Stimulated activated CD8-positive, alpha-beta memory T cell treated with anti-CD3 and anti-CD28 coated beads, Interleukin-4, amount 100 ng/mL, for 24 hours (primary cell): Measurements from ENCODE around the gene ZNF28.
"Not testable (repeated sequence)": the region's sequence is repeated elsewhere in the genome, so short reads cannot be mapped to it uniquely, and the experiment has no call there.

Source experiments
- DNase-seq: peaks from one replicate; pipeline ENCODE4 v3.0.0-alpha.2; 2020; ENCODE audit warnings: low read depth

ZNF28 gene

DNA sequence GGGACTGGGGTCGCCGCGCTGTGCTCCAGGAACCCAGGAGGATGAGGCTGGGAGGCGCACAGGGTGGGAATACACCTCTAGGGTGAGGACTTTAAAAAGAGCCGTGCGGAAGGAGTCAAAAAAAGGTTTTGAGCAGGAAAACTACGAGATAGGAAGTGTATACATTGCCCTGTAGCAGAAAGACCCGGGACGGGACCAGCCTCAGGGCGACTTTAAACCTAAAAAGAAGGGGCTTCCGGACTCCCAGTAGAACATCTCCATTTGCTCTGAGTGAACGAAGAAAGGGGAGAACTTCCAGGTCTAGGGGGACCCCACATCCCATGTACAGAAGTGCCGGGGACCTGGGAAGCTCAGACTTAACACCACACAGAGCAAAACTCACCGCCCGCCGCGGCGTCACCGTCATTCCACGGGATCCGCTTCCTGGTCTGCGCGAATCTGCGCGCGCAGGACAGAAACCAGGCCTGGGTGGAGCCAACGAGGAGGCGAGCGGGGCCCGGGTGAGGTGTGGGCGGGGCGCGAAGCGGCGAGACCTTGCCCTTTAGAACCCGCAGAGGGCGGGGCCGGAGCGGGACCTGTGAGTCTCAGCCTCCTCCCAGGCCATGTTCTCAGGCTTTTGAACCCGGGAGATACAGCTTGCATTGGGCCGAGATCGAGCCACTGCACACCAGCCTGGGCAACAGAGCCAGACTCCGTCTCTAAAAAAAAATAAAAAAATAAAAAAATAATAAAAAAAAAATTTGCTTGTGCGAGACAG, at the start of gene ZNF28:
TSS of gene ZNF28 (minus strand) at position 430 of the 757 bp plus-strand sequence. CDS start 3,675 bp downstream, outside the sequence.
- DNase-seq: peak; percentile 55

DNA sequence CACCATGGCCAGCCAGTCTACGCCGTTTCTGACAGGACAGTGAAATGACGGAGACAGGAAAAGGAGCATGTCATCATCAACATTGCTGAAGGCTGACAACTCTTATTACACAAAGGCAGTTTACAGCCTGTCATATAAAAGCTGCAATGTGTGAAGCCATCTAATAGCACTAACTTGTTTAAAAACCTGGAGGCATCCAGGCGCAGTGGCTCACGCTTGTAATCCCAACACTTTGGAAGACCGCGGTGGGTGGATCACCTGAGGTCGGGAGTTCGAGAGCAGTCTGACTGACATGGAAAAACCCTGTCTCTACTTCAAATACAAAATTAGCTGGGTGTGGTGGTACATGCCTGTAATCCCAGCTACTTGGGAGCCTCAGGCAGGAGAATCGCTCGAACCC, 46.6 kb upstream of the ZNF28 start:
- not testable (repeated sequence) for DNase-seq

DNA sequence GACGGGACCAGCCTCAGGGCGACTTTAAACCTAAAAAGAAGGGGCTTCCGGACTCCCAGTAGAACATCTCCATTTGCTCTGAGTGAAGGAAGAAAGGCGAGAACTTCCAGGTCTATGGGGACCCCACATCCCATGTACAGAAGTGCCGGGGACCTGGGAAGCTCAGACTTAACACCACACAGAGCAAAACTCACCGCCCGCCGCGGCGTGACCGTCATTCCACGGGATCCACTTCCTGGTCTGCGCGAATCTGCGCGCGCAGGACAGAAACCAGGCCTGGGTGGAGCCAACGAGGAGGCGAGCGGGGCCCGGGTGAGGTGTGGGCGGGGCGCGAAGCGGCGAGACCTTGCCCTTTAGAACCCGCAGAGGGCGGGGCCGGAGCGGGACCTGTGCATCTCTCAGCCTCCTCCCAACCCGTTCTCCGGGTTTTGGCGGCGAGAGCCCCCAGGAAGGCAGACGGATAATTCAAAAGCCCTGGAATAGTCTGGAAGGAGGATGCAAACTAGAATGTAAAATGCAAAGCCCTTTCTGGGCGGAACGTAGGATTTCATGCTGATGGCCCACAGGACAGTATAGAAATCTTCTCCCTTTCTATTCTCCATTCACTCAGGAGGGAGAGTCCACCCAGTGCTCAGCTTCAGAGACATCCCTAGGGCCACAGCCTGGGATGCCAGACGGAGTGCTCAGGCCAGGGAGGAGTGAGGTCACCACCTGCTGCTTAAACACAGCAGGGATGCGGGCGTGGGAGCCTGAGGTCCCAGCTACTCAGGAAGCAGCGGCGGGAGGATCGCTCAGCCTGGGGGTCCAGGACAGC, 36.2 kb upstream of the ZNF28 start, which contains the start of gene ZNF468:
TSS of gene ZNF468 (minus strand) at position 242 of the 814 bp plus-strand sequence. CDS start 3,347 bp downstream, outside the sequence.
- peak; percentile 58 for DNase-seq

DNA sequence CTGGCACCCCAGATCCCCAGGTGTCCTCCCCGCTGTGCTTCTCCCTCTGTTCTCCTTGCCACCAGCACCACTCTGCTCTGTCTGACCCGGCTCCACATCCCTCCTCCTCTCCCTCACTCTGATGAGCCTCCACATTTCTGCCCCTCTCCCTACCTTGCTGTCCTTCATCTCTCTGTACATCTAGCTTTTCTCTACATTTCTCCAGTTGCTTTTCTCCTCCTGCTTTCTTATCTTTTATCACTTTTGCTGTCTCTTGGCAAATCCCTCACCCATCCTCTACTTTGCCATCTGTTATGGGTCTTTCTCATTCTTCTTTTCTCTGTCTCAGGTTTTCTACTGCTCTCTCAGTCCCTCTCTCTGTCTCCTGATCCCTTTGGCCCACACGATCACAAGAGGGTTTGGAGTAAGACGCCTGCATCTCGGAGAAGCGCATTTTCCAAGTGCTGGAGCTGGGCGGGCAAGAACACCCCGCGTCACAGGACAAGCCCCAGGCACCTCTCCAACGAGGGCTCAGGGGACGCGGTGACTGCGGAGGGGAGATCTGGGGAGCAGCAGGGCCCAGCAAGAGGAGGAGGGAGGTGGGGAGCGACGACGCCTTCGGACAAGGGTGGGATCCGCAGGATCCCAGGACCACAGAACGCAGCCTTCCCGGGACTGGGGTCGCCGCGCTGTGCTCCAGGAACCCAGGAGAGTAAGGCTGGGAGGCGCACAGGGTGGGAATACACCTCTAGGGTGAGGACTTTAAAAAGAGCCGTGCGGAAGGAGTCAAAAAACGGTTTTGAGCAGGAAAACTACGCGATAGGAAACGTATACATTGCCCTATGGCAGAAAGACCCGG, 35.3 kb upstream of the ZNF28 start:
- DNase-seq: not testable (repeated sequence)

DNA sequence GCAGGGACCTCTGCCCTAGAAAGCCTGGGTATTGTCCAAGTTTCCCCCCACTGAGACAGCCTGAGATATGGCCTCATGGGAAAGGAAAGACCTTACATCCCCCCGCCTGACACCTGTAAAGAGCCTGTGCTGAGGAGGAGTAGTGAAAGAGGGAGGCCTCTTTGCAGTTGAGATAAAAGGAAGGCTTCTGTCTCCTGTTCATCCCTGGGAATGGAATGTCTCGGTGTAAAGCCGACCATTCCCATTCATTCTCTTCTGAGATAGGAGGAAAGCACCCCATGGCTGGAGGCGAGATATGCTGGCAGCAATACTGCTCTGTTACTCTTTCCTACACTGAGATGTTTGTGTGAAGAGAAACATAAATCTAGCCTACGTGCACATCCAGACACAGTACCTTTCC, 25.9 kb upstream of the ZNF28 start:
- DNase-seq: not testable (repeated sequence)

DNA sequence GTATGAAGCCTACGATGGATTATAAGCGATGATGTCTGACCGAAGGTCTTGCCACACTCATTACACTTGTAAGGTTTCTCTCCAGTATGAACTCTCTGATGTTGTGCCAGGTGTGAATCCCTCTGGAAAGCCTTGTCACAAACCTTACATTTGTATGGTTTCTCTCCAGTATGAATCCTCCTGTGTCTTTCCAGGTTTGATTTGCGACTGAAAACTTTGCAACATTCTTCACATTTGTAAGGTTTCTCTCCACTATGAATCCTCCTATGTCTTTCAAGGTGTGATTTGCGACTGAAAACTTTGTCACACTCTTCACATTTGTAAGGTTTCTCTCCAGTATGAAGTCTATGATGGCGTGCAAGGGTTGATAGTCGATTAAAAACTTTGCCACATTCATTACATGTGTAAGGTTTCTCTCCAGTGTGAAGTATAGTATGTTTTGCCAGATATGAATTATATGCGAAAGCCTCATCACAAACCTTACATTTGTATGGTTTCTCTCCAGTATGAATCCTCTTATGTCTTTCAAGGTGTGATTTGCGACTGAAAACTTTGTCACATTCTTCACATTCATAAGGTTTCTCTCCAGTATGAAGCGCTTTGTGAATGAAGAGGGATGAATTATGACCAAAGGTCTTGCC, 19.5 kb upstream of the ZNF28 start:
- DNase-seq: not testable (repeated sequence)

DNA sequence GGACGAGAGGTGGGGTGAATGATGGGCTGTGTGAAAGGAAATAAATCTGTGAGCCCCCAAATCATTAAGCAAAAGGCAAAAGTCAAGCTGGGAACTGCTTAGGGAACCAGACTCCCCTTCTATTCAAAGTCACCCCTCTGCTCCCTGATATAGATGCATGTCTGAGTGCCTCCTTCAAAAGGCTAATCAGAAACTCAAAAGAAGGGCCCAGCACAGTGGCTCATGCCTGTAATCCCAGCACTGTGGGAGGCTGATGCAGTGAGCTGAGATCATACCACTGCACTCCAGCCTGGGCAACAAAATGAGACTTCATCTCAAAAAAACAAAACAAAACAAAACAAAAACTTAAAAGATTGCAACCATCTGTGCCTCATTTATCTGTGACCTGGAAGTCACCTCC, 12.9 kb upstream of the ZNF28 start:
- DNase-seq: not testable (repeated sequence)

DNA sequence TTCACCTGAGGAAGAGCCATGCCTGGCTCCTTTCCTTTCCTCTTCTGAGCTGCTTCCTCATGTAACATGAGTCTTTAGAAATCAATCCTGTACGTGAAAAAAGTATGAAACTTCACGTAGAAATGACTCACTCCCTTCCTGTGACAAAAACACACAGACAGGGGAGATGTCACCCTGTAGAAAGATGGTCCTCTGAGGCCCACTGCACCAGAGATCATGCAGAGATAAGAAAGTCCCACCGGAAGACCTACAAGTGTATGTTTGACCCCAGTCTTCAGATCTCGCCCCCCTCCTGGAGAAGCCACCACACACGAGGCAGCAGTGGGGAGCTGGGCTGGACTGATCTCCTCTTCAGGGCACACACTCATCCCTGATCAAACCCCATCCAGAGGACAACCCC, 12.1 kb upstream of the ZNF28 start:
- DNase-seq: not testable (repeated sequence)

DNA sequence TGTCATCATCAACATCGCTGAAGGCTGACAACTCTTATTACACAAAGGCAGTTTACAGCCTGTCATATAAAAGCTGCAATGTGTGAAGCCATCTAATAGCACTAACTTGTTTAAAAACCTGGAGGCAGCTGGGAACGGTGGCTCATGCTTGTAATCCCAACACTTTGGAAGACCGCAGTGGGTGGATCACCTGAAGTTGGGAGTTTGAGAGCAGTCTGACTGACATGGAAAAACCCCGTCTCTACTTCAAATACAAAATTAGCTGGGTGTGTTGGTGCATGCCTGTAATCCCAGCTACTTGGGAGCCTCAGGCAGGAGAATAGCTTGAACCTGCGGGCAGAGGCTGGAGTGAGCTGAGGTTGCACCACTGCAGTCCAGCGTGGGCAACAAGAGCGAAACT, 8.4 kb upstream of the ZNF28 start:
- DNase-seq: not testable (repeated sequence)

DNA sequence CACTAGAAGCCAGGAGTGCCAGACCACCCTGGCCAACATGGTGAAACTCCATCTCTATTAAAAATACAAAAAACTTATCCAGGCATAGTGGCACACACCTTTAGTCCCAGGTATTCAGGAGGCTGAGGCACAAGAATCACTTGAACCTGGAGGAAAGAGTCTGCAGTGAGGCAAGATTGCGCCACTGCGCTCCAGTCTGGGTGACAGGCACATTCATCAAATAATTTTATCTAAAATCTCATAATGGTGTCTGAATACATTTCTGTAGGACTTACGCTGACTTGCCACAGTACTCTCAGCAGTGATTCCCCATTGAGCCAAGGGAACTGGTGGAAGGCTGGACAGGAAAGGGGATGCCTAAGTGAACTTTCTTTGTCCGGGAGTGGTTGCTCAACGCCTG, 4.3 kb upstream of the ZNF28 start:
- DNase-seq: no peak

DNA sequence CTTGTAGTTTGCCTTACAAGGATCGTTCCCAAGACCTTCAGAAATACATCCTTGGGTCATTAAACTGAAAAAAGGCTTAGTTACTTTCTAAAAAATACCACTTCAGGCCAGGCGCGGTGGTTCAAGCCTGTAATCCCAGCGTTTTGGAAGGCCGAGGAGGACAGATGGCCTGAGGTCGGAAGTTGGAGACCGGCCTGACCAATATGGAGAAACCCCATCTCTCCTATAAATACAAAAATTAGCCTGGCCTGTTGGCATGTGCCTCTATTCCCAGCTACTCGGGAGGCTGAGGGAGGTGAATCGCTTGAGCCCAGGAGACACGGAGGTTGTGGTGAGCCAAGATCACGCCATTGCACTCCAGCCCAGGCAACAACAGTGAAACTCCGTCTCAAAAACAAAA, 2.2 kb upstream of the ZNF28 start:
- no peak for DNase-seq

DNA sequence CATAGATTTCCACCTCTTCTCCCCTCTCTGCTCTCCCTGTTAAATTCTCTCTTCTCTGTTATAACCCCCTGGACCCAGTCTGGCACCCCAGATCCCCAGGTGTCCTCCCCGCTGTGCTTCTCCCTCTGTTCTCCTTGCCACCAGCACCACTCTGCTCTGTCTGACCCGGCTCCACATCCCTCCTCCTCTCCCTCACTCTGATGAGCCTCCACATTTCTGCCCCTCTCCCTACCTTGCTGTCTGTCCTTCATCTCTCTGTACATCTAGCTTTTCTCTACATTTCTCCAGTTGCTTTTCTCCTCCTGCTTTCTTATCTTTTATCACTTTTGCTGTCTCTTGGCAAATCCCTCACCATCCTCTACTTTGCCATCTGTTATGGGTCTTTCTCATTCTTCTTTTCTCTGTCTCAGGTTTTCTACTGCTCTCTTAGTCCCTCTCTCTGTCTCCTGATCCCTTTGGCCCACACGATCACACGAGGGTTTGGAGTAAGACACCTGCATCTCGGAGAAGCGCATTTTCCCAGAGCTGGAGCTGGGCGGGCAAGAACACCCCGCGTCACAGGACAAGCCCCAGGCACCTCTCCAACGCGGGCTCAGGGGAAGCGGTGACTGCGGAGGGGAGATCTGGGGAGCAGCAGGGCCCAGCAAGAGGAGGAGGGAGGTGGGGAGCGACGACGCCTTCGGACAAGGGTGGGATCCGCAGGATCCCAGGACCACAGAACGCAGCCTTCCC, 795 bp downstream of the ZNF28 start:
- not testable (repeated sequence) for DNase-seq

DNA sequence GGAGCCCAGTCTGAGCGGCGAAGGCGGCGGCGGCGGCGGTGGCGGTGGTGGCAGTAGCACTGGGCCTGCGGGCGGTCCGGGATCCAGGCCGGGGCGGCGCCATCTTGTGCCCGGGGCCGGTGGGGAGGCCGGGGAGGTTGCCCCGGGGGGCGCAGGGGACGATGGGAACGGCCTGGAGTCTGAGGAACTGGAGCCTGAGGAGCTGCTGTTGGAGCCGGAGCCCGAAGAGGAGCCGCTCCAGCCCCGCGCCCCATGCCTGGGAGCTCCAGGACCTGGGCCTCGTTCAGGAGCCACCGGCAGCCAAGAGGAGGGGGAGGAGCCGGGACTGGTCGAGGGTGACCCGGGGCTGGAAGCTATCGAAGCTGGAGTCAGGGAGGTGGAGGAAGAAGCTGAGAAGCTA, 11.6 kb downstream of the ZNF28 start:
- DNase-seq: no peak

DNA sequence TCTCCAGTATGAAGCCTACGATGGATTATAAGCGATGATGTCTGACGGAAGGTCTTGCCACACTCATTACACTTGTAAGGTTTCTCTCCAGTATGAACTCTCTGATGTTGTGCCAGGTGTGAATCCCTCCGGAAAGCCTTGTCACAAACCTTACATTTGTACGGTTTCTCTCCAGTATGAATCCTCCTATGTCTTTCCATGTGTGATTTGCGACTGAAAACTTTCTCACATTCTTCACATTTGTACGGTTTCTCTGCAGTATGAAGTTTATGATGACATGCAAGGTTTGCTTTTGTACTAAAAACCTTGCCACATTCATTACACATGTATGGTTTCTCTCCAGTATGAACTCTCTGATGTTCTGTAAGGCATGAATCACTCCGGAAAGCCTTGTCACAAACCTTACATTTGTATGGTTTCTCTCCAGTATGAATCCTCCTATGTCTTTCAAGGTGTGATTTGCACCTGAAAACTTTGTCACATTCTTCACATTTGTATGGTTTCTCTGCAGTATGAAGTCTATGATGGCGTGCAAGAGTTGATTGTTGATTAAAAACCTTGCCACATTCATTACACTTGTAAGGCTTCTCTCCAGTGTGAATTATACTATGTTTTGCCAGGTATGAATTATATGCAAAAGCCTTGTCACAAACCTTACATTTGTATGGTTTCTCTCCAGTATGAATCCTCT, 21.3 kb downstream of the ZNF28 start:
- not testable (repeated sequence) for DNase-seq

DNA sequence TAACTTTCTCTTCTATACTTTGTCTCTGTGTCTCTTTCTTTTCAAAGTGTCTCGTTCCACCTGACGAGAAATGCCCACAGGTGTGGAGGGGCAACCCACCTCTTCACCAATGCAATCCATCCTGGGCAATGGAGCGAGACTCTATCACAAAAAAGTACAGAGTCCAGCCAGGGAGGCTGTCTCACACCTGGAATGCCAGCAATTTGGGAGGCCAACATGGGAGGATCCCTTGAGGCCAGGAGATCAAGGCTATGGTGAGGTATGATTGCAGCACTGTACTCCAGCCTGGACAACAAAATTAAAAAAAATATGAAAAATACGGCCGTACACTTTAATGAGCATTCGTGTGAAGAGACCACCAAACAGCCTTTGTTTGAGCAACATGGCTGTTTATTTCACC, 32.0 kb downstream of the ZNF28 start:
- no peak for DNase-seq

DNA sequence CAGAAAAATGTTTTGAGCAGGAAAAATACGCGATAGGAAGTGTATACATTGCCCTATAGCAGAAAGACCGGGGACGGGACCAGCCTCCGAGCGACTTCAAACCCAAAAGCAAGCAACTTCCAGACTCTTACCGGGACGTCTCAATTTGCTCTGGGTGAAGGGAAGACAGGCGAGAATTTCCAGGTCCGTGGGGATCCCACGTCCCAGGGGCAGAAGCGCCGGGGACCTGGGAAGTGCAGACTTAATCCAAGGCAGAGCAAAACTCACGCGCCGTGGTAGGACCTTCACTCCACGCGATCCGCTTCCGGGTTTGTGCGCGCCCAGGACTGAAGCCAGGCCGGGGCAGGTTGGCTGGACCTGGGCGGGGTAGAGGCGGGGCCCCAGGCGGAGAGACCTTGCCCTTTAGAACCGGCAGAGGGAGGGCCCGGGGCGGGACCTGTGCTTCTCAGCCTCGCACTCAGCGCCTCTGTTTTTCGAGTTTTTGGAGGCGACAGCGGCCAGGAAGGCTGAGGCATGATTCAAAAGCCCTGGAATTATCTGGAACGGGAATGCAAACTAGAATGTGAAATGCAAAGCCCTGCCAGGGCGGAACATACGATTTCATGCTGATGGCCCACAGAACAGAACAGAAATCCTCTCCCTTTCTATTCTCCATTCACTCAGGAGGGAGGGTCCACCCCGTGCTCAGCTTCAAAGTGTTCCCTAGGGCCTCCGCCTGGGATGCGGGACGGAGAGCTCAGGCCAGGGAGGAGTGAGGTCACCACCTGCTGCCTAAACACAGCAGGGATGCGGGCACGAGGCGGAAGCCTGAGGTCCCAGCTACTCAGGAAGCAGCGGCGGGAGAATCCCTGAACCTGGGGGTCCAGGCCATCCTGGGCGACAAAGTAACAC, 34.7 kb downstream of the ZNF28 start, which contains the start of gene ZNF600:
TSS of gene ZNF600 (minus strand) at position 328 of the 891 bp plus-strand sequence. CDS start 7,903 bp downstream, outside the sequence.
- DNase-seq: peak; percentile 63

DNA sequence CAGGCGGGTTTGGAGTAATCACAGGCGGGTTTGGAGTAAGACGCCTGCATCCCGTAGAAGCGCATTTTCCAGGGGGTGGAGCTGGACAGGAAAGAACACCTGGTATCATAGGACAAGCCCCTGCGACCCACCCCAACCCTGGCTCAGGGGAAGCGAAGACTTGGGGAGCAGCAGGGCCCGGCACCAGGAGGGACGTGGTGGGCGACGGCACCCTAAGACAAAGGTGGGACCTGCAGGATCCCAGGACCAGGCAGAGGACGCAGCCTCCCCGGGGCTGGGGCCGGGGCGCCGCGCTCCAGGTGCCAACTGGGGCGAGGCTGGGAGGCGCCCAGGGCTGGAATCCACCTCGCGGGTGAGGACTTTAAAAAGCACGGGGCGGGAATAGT, 35.4 kb downstream of the ZNF28 start:
- DNase-seq: no peak

DNA sequence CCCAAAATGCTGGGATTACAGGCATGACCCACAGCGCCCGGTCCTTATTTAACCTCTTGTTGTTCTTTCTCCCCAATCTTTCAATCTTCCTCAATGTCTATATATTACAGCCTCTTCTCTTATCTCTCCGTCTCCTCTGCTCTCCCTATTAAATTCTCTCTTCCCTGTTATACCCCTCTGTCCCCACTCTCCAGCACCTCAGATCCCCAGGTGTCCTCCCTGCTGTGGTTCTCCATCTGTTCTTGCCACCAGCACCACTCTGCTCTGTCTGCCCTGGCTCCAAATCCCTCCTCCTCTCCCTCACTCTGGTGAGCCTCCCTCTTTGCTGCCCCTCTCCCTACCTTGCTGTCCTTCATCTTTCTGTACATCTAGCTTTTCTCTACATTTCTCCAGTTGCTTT, 35.9 kb downstream of the ZNF28 start:
- no peak for DNase-seq

DNA sequence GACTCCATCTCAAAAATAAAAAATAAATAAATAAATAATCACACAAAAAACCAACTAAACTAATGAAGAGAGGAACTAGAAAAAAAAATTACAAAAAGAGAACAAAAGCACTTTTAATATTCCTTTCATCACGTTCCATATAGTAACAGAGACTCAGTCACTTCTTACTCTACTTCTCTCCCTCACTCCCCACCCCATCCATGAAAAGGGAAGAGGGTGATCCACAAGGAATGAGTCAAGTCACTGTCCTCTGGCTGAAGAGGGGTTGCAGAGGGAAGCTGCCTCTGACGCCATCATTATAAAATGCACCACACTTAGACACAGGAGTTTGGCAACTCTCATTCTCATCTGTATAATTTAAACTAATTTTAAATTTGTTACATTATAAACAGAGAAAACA, 38.6 kb downstream of the ZNF28 start:
- DNase-seq: not testable (repeated sequence)
